Naive thymus-derived CD8-positive, alpha-beta T cell (primary cell): ENCODE results near the gene FBXW7. TPM values are rescaled to one million over a fixed set of nuclear protein-coding genes. Genes with fewer than 3 reads are reported as not detected.

ENCODE experiments used
- ATAC-seq, 2 donors: fragments of 150-1000 bp; cut with Tn5 transposase in 1 of 2; sonication (Bioruptor Pico), chemical (Tn5 transposase) in 1 of 2; 1 replicate in 1 of 2; 2 replicates in 1 of 2; pipeline ENCODE4 v1.10.0; 2021; ENCODE audit warnings: mild to moderate bottlenecking in 2 of 2, moderate library complexity in 2 of 2
- POLR2A ChIA-PET: fragments of 350-600 bp; sonication (Branson Sonifier 250); formaldehyde crosslinking; loops from one replicate; lab custom pipeline; 2021; ENCODE audit warnings: antibody characterized with exemption; lab: Charles Lee
- DNase-seq, 10 donors: peaks; one replicate each; pipeline versions ENCODE4 v3.0.0 to v3.0.0-alpha.2; 2020 to 2022
- H3K27ac Mint-ChIP-seq, 10 donors: one replicate each; pipeline ENCODE4 v1.8.0; 2020 to 2022; ENCODE audit warnings: mild to moderate bottlenecking in 10 of 10, mixed read lengths in 10 of 10, moderate library complexity in 4 of 10, inconsistent platforms in 1 of 10
- H3K27me3 Mint-ChIP-seq, 5 donors: one replicate each; pipeline ENCODE4 v1.8.0; 2021 to 2022; ENCODE audit warnings: mixed read lengths in 5 of 5
- H3K36me3 Mint-ChIP-seq, 3 donors: one replicate each; pipeline ENCODE4 v1.8.0; 2020 to 2022; ENCODE audit warnings: mixed read lengths in 3 of 3, mild to moderate bottlenecking in 2 of 3, inconsistent platforms in 1 of 3
- H3K4me1 Mint-ChIP-seq, 4 donors: one replicate each; pipeline ENCODE4 v1.8.0; 2021 to 2022; ENCODE audit warnings: mixed read lengths in 4 of 4
- H3K4me3 Mint-ChIP-seq, 10 donors: one replicate each; pipeline ENCODE4 v1.8.0; 2020 to 2022; ENCODE audit warnings: mild to moderate bottlenecking in 10 of 10, mixed read lengths in 10 of 10, moderate library complexity in 6 of 10, inconsistent platforms in 1 of 10
- H3K9me3 Mint-ChIP-seq, 9 donors: one replicate each; pipeline ENCODE4 v1.8.0; 2020 to 2022; ENCODE audit warnings: mixed read lengths in 9 of 9, mild to moderate bottlenecking in 3 of 9, inconsistent platforms in 1 of 9, moderate library complexity in 1 of 9
- polyA plus RNA-seq, 3 donors: library from polyadenylated mRNA; unstranded; fragments of 300-500 nt; fragmentation: Illumina TruSeq; gene quantifications; one replicate each; pipeline ENCODE4 v1.2.3, GENCODE V29; 2021
- total RNA-seq, 8 experiments: library from RNA in 2 of 8; stranded (reverse) in 2 of 8; gene quantifications; one replicate each; pipeline ENCODE4 v1.2.3 and lab custom pipeline; 2021 to 2026

FBXW7 gene
- total and polyA plus RNA-seq, 5 experiments from 2014 or later, result 30.0 to 126 (median 41.4) TPM

DNA sequence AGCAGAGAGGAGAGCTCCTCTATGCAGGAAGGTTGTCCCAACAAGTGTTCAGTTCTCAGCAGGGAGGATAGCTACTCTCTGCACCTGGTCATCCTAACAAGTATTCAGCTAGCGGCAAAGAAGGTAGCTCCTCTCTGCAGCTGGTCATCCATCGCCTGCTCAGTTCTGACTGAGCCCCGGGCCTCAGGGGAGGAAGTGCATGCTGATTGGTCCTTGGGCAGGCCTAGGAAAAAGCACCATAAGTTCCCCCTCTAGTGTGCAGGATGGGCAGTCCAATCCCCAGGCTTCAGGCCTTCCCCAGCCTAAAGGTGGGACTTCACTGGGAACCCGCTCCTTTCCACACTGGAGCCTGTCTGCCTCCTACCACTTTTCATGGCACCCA is 4.4 kb upstream of the FBXW7 start:
- Mint-ChIP-seq H3K4me1 (peaks cover 17 to 50% (median 44%) of the 10 kb centered on the region in 4 donors), H3K27me3 (no peaks in the 10 kb centered on the region), H3K36me3 (peaks cover 0 to 12% (median 7%) of the 10 kb centered on the region in 3 donors), H3K4me3 (no peak overlapping the region), H3K27ac (peak overlapping the region in 6 of 10 donors; percentile 55 to 97 (median 73)), H3K9me3 (no peaks in the 10 kb centered on the region)
- POLR2A ChIA-PET, result interaction anchor here (0.6 to 1.0 kb wide), 2 partner anchors 14 to 15 kb away, joined by 3 read pairs; no protein-coding TSS in a partner anchor
- ATAC-seq, result no peak
- no peak for DNase-seq

DNA sequence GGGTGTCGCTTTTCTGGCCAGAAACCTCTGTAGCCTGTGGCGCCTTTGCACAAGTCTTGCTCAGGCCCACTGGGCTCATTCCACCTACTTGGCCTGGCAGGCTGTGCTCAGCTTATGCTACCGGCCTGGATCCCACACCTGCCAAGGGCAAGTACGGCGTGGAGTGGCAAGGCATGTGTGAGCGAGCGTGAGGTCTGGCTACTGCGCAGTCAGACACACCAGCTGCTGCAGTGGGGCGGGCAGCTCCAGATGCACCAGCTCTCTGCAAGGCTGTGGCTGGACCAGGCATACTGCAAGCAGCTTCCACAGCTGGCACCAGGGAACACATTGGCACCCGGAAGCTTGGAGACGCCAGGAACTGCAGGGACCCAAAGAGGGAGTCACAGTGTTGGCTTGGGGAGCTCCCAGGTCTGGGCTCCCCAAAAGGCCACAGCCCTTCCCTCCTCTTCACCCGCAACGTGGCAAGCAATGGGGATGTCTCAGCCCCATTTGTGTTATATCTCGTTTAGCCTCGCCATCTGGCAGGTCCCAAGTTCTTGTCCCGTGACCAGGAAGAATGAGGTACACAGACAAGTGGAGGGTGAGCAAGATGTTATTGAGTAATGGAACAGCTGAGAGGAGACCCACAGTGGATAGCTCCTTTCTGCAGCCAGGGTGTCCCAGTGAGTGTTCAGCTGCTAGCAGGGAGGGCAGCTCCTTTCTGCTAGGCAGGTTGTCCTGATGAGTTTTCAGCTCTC is 3.8 kb upstream of the FBXW7 start:
- DNase-seq (no peak), ATAC-seq (no peak)
- POLR2A ChIA-PET, result interaction anchor here (0.6 to 1.0 kb wide), 2 partner anchors 13 to 16 kb away, joined by 3 read pairs; no protein-coding TSS in a partner anchor
- Mint-ChIP-seq H3K4me1 (peaks cover 18 to 45% (median 41%) of the 10 kb centered on the region in 4 donors), H3K4me3 (peak overlapping the region in 4 of 10 donors; percentile 6 to 66 (median 35)), H3K27me3 (no peaks in the 10 kb centered on the region), H3K27ac (peak overlapping the region; percentile 58 to 97 (median 84)), H3K36me3 (peaks cover 0 to 12% (median 7%) of the 10 kb centered on the region in 3 donors), H3K9me3 (no peaks in the 10 kb centered on the region)

DNA sequence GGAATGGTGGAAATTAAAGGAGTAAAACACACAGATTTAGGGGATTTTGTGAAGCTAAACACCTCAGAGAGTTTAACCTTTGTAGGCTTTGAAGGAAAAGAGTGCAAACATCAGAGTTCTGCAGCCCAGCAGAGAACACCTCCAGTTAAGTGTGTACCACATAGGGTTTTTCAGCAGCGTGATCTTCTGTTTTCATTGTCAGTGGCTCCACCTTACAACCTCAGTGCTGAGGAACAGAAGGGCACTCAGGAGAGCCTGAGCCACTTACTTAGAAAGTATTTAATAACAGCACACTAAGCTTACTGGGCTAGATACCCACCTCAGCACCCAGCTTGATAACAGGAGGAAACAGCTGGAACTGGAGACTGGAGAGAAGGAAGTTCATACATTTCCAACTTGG is 2.0 kb upstream of the FBXW7 start:
- H3K9me3 Mint-ChIP-seq, result no peaks in the 10 kb centered on the region
- H3K27me3 Mint-ChIP-seq, result no peaks in the 10 kb centered on the region

DNA sequence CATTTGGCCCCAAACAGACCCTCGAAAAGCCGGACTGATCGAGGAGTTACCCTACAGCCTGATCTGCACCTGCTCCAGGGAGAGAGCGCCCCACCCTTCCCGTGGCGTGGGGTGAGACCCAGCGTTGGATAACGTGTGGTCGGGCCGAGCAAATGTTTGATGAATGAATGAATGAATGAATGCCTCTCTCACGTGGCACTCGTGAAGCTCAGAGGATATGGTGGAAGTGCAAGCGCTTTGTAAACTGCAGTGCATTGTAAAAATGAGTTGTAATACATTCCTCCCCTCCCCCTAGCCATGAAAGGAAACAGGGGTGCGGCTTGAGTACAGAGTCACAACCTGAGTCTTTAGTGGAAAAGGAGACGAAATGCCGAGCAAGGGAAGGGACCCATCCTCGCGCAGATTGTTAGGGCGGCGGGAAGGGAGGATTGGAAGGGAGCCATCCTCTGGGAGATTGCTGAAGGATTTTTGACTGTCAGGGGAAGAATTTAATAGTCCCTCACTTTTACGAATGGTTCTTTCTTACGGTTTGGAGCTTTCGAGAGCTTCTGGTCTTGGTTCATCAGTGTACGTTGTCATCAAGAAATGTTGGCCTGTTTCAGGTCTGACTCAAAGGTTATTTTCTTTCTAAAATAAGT is 772 bp upstream of the FBXW7 start:
- POLR2A ChIA-PET, result interaction anchor here (0.9 to 4.6 kb wide), 23 partner anchors 9 to 1521 kb away, joined by 3 to 68 read pairs (median 4); partner anchors contain the start of genes ARFIP1, LRBA, RPS3A and TIGD4
- ATAC-seq, result peak; percentile 56 to 67
- no peaks in the 10 kb centered on the region for H3K9me3 Mint-ChIP-seq
- H3K27me3 Mint-ChIP-seq, result no peaks in the 10 kb centered on the region
- H3K4me1 Mint-ChIP-seq, result peaks cover 33 to 72% (median 62%) of the 10 kb centered on the region in 4 donors
- DNase-seq, result peak in 8 of 10 donors; percentile 47 to 91 (median 80)
- peak overlapping the region; percentile 94 to 100 (median 97) for H3K27ac Mint-ChIP-seq
- H3K36me3 Mint-ChIP-seq, result peaks cover 0 to 15% (median 7%) of the 10 kb centered on the region in 3 donors
- H3K4me3 Mint-ChIP-seq, result peak overlapping the region; percentile 86 to 100 (median 96)

More for the DNA sequence above, 2.0 kb upstream of the FBXW7 start:
- H3K27ac Mint-ChIP-seq, result peak overlapping the region; percentile 94 to 100 (median 97)
- peaks cover 0 to 14% (median 7%) of the 10 kb centered on the region in 3 donors for H3K36me3 Mint-ChIP-seq
- peaks cover 23 to 62% (median 50%) of the 10 kb centered on the region in 4 donors for H3K4me1 Mint-ChIP-seq
- DNase-seq (no peak), ATAC-seq (no peak)
- POLR2A ChIA-PET, result interaction anchor here (1.0 to 4.6 kb wide), 4 partner anchors 7 to 141 kb away, joined by 3 to 68 read pairs (median 18); partner anchors contain the start of gene TMEM154
- peak overlapping the region; percentile 86 to 100 (median 96) for H3K4me3 Mint-ChIP-seq

DNA sequence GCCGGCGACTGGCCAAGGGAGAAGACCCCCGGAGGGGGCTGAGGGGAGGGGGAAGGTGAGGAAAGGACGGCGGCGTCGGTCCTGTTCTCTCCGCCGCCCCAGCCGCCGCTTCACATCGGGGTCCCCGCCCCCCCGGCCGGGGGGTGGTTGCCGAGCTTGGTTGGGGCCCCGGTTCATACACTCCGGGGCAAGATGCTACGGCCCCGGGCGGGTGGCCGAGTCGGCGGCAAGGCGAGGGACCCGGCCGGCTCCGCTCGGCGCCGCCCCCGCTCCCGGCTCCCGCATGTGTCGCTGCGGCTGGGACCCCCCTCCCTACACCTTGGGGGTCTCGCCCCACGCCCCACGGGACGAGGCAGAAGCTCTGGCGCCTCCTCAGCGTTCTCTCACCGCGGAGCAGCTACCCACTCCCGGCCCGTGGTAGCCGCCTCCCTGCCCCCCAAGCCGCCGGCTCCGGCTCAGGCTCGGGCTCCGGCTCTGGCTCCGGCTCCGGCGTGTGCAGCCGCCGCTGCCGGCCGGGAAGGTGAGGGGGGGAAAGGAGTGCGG is 461 bp downstream of the FBXW7 start:
- Mint-ChIP-seq H3K27me3 (no peaks in the 10 kb centered on the region), H3K36me3 (peaks cover 0 to 23% (median 11%) of the 10 kb centered on the region in 3 donors), H3K9me3 (no peaks in the 10 kb centered on the region), H3K4me3 (peak overlapping the region; percentile 86 to 100 (median 96)), H3K4me1 (peaks cover 39 to 80% (median 70%) of the 10 kb centered on the region in 4 donors), H3K27ac (peak overlapping the region; percentile 87 to 99 (median 97))
- DNase-seq, result peak in 7 of 10 donors; percentile 16 to 67 (median 41)
- POLR2A ChIA-PET, result interaction anchor here (0.6 to 4.6 kb wide), 18 partner anchors 9 to 579 kb away, joined by 3 to 68 read pairs (median 4); partner anchors contain the start of genes ARFIP1, TIGD4 and TMEM154
- peak; percentile 2 to 12 for ATAC-seq

DNA sequence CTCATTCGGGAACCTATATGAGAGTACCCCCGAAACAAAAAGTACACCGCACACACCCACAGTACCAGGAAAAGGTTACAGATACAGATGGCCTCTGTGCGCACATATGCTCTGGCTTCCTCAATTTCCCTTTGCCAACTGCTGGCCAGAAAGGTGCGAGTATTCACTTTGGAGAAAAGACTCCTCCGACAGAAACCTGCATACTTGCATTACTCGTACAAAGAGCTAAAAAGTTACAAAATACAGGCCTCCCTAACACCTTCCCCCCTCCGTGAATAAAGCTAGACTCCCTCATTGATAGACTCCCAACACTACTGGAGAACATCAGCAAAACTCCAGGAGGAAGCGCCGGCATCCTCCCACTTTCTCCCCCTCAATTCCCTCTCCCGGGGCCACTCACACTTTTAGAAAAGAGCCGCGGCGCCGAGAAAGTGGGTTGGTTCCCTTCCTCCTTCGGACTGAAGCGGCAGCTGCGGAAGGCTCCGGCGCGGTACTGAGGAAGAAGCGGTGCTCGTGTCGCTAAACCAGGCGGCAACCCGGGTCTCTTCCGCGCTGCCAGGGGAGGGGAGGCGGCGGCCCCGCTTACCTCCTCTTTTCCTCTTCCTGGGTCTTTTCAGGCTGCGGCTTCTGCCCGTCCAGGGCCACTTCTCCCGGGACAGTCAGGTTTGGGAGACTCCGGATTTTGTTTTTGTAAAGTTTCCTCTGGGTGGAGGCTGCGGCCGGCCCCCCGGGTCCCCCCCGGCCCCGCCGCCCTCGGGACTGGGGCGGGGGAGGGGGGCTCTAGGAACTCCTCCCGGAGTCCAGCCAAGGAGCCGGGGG is 1.1 kb downstream of the FBXW7 start:
- DNase-seq, result peak; percentile 12 to 75 (median 49)
- peak in 1 of 2 donors; percentile 12 for ATAC-seq
- Mint-ChIP-seq H3K27me3 (no peaks in the 10 kb centered on the region), H3K9me3 (no peaks in the 10 kb centered on the region), H3K4me1 (peaks cover 41 to 78% (median 67%) of the 10 kb centered on the region in 4 donors), H3K36me3 (peaks cover 0 to 24% (median 6%) of the 10 kb centered on the region in 3 donors), H3K27ac (peak overlapping the region; percentile 87 to 94 (median 92)), H3K4me3 (peak overlapping the region; percentile 86 to 99 (median 95))
- POLR2A ChIA-PET, result interaction anchor here (0.9 to 4.6 kb wide), 9 partner anchors 8 to 144 kb away, joined by 3 to 68 read pairs (median 5); no protein-coding TSS in a partner anchor

DNA sequence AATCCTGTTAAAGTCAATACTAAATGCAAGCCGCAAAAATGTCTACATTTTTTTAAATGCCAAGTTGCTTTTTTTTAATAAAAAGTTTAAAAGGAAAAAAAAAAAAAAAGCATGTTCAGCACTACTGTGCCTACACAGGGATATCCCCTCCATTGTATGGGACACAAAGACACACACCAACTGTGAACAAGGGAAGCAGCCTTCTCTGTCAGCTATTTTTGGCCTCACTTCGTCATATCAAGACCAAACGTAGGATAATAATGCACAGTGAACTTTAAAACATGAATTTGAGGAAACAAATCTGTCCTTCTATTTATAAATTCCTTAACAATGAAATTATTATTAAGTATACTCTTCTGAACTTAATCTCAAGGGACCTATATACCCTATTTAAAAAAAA is 4.4 kb downstream of the FBXW7 start:
- POLR2A ChIA-PET, result interaction anchor here (0.7 kb wide), 1 partner anchor 20 kb away, joined by 4 read pairs; no protein-coding TSS in a partner anchor
- Mint-ChIP-seq H3K27ac (peak overlapping the region in 1 of 10 donors; percentile 15), H3K36me3 (peaks cover 0 to 26% (median 4%) of the 10 kb centered on the region in 3 donors), H3K9me3 (no peaks in the 10 kb centered on the region), H3K27me3 (no peaks in the 10 kb centered on the region), H3K4me3 (peak overlapping the region in 3 of 10 donors; percentile 1 to 7 (median 6)), H3K4me1 (peaks cover 30 to 65% (median 47%) of the 10 kb centered on the region in 4 donors)
- no peak for ATAC-seq
- DNase-seq, result no peak

DNA sequence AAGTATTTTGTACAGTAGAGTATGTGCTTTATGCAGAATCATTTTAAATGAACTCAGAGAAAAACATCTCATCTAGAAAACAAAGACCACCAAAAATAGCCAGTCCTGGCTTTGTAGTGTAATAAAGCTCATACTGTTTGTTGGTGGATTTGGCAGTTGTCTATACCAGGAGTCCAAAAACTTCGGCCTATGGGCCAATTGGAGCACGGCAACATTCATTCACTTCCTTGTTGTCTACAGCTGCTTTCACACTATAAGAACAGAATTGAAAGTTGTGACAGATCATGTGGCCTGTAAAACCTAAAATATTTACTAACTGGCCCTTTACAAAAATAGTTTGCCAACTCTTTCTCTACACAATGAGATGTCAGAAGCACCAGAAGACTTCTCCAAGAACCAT is 5.3 kb downstream of the FBXW7 start:
- Mint-ChIP-seq H3K36me3 (peaks cover 0 to 33% (median 4%) of the 10 kb centered on the region in 3 donors), H3K4me3 (peak overlapping the region in 2 of 10 donors; percentile 4 to 6), H3K27me3 (no peaks in the 10 kb centered on the region), H3K4me1 (peaks cover 32 to 69% (median 53%) of the 10 kb centered on the region in 4 donors), H3K27ac (peak overlapping the region in 1 of 10 donors; percentile 14), H3K9me3 (no peaks in the 10 kb centered on the region)
- DNase-seq, result no peak
- ATAC-seq, result no peak
- POLR2A ChIA-PET, result interaction anchor here (0.7 kb wide), 1 partner anchor 20 kb away, joined by 4 read pairs; no protein-coding TSS in a partner anchor

DNA sequence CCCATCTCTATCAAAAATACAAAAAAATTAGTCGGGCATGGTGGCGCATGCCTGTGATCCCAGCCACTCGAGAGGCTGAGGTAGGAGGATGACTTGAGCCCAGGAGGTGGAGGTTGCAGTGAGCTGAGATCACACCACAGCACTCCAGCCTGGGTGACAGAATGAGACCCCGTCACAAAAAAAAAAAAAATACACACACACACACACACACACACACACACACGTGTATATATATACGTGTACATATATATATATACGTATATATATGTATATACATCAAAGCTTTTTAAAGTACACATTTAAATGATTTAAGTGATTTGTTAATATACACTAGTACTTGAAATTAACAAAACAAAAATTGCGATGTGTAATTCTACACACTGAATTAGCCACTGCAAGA is 6.0 kb downstream of the FBXW7 start:
- H3K27ac Mint-ChIP-seq, result no peak overlapping the region
- H3K36me3 Mint-ChIP-seq, result peaks cover 0 to 33% (median 4%) of the 10 kb centered on the region in 3 donors
- peaks cover 35 to 75% (median 58%) of the 10 kb centered on the region in 4 donors for H3K4me1 Mint-ChIP-seq
- H3K4me3 Mint-ChIP-seq, result no peak overlapping the region
- DNase-seq (no peak), ATAC-seq (no peak)
- no peaks in the 10 kb centered on the region for H3K27me3 Mint-ChIP-seq
- H3K9me3 Mint-ChIP-seq, result no peaks in the 10 kb centered on the region
- POLR2A ChIA-PET, result no interaction called here

DNA sequence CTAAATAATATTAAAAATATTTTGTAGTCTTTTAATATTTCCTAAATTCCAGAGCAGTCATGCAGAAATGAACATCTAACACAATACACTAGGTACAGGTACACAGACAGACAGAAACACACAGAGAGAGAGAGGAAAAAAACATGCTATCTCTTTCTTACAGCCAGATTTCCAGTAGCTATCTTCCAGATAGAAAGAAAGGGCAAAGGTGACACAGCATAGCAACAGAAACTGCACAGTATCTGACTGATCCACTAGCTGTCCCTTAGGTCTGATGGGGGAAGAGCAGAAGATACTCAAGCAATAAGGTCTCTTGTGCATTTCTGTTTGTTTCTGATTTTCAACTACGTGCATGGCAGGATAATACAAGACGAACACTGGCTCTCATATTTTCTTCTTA is 7.8 kb downstream of the FBXW7 start:
- Mint-ChIP-seq H3K36me3 (peaks cover 0 to 30% (median 4%) of the 10 kb centered on the region in 3 donors), H3K9me3 (no peaks in the 10 kb centered on the region), H3K4me3 (peak overlapping the region in 1 of 10 donors; percentile 1), H3K4me1 (peaks cover 37 to 75% (median 65%) of the 10 kb centered on the region in 4 donors), H3K27ac (no peak overlapping the region), H3K27me3 (no peaks in the 10 kb centered on the region)
- DNase-seq, result no peak
- POLR2A ChIA-PET, result no interaction called here
- ATAC-seq, result no peak

DNA sequence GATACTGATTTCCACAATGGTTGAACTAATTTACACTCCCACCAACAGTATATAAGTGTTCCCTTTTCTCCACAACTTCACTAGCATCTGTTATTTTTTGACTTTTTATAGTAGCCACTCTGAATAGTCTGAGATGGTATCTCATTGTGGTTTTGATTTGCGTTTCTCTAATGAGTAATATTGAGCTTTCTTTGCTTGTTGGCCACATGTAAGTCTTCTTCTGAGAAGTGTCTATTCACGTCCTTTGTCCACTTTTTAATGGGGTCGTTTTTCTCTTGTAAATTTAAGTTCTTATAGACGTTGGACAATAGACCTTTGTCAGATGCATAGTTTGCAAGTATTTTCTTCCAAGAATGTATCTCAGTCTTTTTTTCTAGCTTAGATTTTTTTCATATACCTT is 10.0 kb downstream of the FBXW7 start:
- H3K27ac Mint-ChIP-seq, result peak overlapping the region in 2 of 10 donors; percentile 4 to 21
- peaks cover 34 to 78% (median 65%) of the 10 kb centered on the region in 4 donors for H3K4me1 Mint-ChIP-seq
- H3K36me3 Mint-ChIP-seq, result peaks cover 0 to 29% (median 3%) of the 10 kb centered on the region in 3 donors
- no peaks in the 10 kb centered on the region for H3K9me3 Mint-ChIP-seq
- no peaks in the 10 kb centered on the region for H3K27me3 Mint-ChIP-seq
- H3K4me3 Mint-ChIP-seq, result no peak overlapping the region
- no peak for DNase-seq
- ATAC-seq, result no peak
- POLR2A ChIA-PET, result interaction anchor here (1.5 to 1.7 kb wide), 2 partner anchors 10 to 12 kb away, joined by 3 to 5 read pairs; partner anchors contain the start of gene FBXW7
